Measurements from ENCODE around the gene DNAJC15.

Gene DNAJC15

DNA sequence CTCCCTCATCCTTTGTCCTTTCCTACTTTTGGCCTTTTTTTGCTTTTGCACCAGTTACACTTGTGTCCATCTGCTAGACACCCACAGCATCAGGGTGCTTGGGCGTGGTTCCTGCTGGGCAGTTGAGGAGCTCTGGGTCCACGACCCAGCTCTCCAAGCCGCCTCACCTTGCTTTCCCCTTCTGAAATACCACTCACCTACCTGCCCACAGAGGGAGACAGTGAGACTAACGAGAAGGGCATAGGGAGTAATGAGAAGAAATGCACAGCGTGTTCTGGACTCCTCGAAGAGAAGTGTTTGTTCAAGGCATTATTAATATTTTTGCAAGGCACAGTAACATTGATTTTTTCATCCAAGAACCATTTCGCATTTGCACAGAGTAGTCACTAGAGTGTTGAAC is 92.9 kb downstream of the DNAJC15 start:
- Histone ChIP-seq H3K36me3 (ENCODE audit: insufficient read depth, low read length) (no peaks in the 10 kb centered on the region), H3K4me1 (ENCODE audit: insufficient read depth, low read length) (peaks cover 14% of the 10 kb centered on the region), H3K4me3 (ENCODE audit: low read depth in 1 of 2, low read length in 2 of 2) (no peak overlapping the region), H3K9me3 (ENCODE audit: low read length) (no peaks in the 10 kb centered on the region), H3K9ac (ENCODE audit: low read length) (no peak overlapping the region), H3K27me3 (ENCODE audit: control insufficient read depth in 1 of 2, insufficient read depth in 2 of 2, low read length in 2 of 2) (no peaks in the 10 kb centered on the region), H3K27ac (ENCODE audit: low read depth, low read length) (no peak overlapping the region)

DNA sequence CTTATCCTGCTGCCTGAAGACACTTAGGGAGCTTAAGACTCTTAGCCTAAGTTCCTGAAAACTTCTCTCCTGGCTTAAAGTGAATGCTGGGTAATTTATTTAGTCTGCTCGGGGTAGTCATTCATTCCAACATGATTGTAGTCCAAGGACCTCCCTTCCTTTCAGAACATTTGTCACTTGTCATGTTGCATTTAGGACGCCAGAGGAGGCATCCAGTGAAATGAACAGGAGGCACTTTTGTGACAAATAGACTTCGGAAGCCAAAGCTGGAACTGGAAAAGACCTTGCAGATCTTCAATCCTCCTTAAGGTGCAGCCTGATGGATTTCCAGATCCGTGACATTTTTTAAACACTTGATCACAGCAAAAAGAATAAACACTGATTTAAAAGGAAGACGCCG is 95.1 kb downstream of the DNAJC15 start:
- Histone ChIP-seq H3K27me3 (ENCODE audit: control insufficient read depth in 1 of 2, insufficient read depth in 2 of 2, low read length in 2 of 2) (no peaks in the 10 kb centered on the region), H3K9ac (ENCODE audit: low read length) (no peak overlapping the region), H3K4me3 (ENCODE audit: low read depth in 1 of 2, low read length in 2 of 2) (no peak overlapping the region), H3K4me1 (ENCODE audit: insufficient read depth, low read length) (peaks cover 8% of the 10 kb centered on the region), H3K27ac (ENCODE audit: low read depth, low read length) (no peak overlapping the region), H3K9me3 (ENCODE audit: low read length) (no peaks in the 10 kb centered on the region), H3K36me3 (ENCODE audit: insufficient read depth, low read length) (no peaks in the 10 kb centered on the region)

DNA sequence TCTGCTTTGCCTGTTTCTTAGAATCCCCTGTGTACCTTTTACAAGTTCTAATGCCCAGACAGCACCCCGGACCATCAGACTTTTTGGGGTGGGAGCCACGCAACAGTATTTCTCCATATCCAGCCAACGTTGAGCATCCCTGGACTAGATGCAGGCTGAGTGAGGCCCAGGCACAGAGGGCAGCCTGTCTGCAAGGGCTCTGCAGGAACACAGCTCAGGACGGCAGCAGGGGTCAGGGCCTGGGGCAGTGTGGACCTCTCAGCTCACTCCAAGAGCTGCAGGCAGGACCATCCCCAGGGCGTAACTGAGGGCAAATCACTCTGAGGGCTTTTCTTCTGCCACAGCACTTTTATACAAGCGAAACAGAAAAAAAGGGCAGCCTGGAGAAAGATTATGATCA is 95.8 kb downstream of the DNAJC15 start:
- H3K4me3 ChIP-seq (ENCODE audit: low read depth in 1 of 2, low read length in 2 of 2) = no peak overlapping the region
- no peak overlapping the region for H3K9ac ChIP-seq (ENCODE audit: low read length)
- H3K4me1 ChIP-seq (ENCODE audit: insufficient read depth, low read length) = peaks cover 1% of the 10 kb centered on the region
- no peak overlapping the region for H3K27ac ChIP-seq (ENCODE audit: low read depth, low read length)
- H3K27me3 ChIP-seq (ENCODE audit: control insufficient read depth in 1 of 2, insufficient read depth in 2 of 2, low read length in 2 of 2) = no peaks in the 10 kb centered on the region
- H3K36me3 ChIP-seq (ENCODE audit: insufficient read depth, low read length) = no peaks in the 10 kb centered on the region
- H3K9me3 ChIP-seq (ENCODE audit: low read length) = no peaks in the 10 kb centered on the region

DNA sequence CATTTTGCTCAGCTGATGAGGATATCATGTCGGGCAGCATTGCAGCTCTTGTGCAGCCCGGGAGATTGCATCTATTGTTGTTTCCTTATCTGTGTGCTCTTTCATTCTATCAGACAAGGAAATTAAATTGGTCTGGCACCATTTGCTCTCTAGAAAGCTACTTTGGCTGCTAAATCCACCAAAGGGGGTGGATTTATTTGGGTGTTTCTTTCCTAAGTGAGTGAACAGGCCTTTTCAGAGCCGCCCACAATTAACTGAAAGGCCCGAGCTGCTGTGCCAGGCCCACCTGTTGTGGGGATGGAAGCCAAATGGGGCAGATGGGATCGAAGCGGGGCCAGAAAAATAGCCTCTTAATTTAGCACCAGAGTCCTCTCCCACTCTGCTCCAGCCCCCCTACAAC is 99.4 kb downstream of the DNAJC15 start:
- peaks cover 1% of the 10 kb centered on the region for H3K4me1 ChIP-seq (ENCODE audit: insufficient read depth, low read length)
- H3K9ac ChIP-seq (ENCODE audit: low read length) = no peak overlapping the region

DNA sequence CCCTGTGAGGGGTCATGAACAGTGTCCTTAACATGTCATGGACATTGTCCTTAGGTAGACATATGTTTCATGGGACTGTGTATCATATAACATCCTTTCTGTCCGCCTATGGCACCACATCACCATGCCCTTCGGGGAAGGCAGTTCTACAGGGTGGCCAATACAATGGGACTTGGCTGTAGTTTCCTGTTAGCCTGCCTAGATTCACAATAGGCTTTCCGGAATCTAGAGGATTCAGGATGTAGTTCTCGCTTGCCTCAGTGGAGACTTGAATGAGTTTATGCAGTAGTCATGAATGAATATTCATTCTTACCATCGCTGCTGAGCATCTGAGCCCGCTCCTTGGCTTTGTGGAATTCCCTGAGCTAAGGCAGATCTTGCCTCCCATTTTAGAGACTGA is 100.5 kb downstream of the DNAJC15 start:
- H3K27ac ChIP-seq (ENCODE audit: low read depth, low read length) = no peak overlapping the region
- H3K9me3 ChIP-seq (ENCODE audit: low read length) = no peaks in the 10 kb centered on the region
- H3K27me3 ChIP-seq (ENCODE audit: control insufficient read depth in 1 of 2, insufficient read depth in 2 of 2, low read length in 2 of 2) = no peaks in the 10 kb centered on the region
- peaks cover 12% of the 10 kb centered on the region for H3K4me1 ChIP-seq (ENCODE audit: insufficient read depth, low read length)
- no peak overlapping the region for H3K4me3 ChIP-seq (ENCODE audit: low read depth in 1 of 2, low read length in 2 of 2)
- H3K36me3 ChIP-seq (ENCODE audit: insufficient read depth, low read length) = no peaks in the 10 kb centered on the region
- H3K9ac ChIP-seq (ENCODE audit: low read length) = no peak overlapping the region

More for the DNA sequence above, 99.4 kb downstream of the DNAJC15 start:
- H3K4me3 ChIP-seq (ENCODE audit: low read depth in 1 of 2, low read length in 2 of 2) = no peak overlapping the region
- no peak overlapping the region for H3K27ac ChIP-seq (ENCODE audit: low read depth, low read length)
- H3K27me3 ChIP-seq (ENCODE audit: control insufficient read depth in 1 of 2, insufficient read depth in 2 of 2, low read length in 2 of 2) = no peaks in the 10 kb centered on the region
- no peaks in the 10 kb centered on the region for H3K9me3 ChIP-seq (ENCODE audit: low read length)
- no peaks in the 10 kb centered on the region for H3K36me3 ChIP-seq (ENCODE audit: insufficient read depth, low read length)

DNA sequence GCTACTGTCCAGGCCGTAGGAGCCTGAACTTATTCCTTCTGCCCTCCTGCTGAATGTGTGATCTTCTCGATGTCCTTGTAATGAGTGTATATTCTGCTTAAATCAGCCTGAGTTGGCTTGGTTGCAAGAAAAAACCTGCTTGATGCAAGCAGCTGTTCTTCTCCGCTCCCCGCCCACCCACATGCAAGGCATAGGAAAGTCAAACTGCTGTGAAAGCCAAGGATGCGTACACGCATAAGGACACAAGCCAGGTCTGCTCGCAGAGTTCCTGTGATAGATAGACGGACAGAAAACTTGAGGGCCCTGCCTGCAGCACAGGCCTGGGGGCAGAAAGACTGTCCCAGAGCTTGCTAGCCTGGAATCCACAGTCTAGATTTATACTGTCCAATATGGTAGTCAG is 101.1 kb downstream of the DNAJC15 start:
- H3K4me1 ChIP-seq (ENCODE audit: insufficient read depth, low read length) = peaks cover 18% of the 10 kb centered on the region
- H3K9me3 ChIP-seq (ENCODE audit: low read length) = no peaks in the 10 kb centered on the region
- H3K27me3 ChIP-seq (ENCODE audit: control insufficient read depth in 1 of 2, insufficient read depth in 2 of 2, low read length in 2 of 2) = no peaks in the 10 kb centered on the region
- no peaks in the 10 kb centered on the region for H3K36me3 ChIP-seq (ENCODE audit: insufficient read depth, low read length)
- no peak overlapping the region for H3K27ac ChIP-seq (ENCODE audit: low read depth, low read length)
- no peak overlapping the region for H3K4me3 ChIP-seq (ENCODE audit: low read depth in 1 of 2, low read length in 2 of 2)
- no peak overlapping the region for H3K9ac ChIP-seq (ENCODE audit: low read length)

DNA sequence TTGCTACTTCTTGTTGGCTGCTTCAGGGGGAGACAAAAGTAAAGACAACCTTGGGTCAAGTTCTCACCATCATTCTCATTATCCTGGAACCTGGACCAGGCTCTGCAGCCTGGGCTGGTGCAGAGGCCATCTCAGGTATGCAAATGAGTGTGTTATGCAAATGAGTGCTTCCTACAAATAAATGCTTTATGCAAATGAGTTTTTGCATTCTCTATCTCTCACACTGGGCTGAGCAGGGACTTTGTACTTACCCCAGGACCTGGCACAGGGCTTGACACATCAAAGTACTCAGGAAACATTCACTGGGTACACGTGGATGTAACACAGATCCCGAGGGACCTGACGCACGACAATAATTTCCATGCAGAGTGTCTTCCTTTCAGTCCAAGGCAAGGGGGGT is 103.0 kb downstream of the DNAJC15 start:
- H3K4me3 ChIP-seq (ENCODE audit: low read depth in 1 of 2, low read length in 2 of 2) = no peak overlapping the region
- no peak overlapping the region for H3K27ac ChIP-seq (ENCODE audit: low read depth, low read length)
- H3K36me3 ChIP-seq (ENCODE audit: insufficient read depth, low read length) = no peaks in the 10 kb centered on the region
- no peak overlapping the region for H3K9ac ChIP-seq (ENCODE audit: low read length)
- H3K27me3 ChIP-seq (ENCODE audit: control insufficient read depth in 1 of 2, insufficient read depth in 2 of 2, low read length in 2 of 2) = no peaks in the 10 kb centered on the region
- no peaks in the 10 kb centered on the region for H3K9me3 ChIP-seq (ENCODE audit: low read length)
- peaks cover 37% of the 10 kb centered on the region for H3K4me1 ChIP-seq (ENCODE audit: insufficient read depth, low read length)

DNA sequence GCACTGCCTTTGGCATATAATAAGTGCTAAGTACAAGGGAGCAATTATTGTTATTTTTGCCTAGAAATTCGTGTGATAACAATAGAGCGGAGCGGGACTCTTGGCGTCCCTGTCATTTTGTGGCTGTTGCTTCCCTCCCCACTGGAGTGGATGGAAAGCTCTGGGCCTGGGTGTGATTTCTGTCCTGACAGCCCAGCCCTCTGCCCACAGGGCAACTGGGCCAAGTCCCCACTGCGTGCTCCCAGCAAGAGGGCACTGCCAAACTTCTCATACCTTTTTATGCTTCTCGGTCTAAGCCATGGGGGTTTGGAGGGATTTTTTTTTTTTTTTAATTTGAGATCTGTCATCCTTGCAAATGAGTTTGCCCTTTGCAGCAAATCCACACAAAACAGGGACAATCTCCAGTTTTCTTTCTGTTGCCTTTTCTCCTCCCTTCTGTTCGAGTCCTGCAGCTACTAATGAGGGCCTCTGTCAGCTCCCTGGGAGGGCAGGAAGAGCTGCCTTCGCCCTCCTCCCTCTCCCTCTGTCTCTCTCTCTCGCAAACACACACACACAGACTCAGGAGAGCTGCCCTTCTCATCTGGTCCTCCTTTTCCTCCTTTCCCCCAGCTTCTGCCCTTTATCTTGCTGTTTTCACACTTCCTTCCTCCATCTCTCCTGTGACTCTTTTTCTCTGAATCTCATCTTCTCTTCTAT is 103.9 kb downstream of the DNAJC15 start:
- no peak overlapping the region for H3K4me3 ChIP-seq (ENCODE audit: low read depth in 1 of 2, low read length in 2 of 2)

DNA sequence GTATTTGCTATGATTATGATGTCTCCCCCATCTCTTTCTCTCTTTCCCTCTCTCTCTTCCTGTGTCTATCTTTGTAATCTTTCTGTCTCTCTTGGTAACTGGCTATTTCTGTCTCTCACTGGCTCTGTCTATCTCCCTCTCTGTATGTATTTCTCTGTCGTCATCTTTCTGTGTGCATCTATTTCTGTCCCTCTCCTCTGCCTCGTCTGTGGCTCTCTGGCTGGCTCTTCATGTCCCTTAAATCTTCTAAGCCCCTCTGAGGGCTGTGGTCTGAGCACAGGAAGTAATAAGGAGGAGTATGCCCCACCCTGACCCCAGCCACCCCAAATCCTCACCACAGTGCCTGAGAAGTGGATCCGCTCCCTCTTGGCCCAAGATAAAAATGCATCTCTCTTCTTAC is 104.4 kb downstream of the DNAJC15 start:
- H3K27ac ChIP-seq (ENCODE audit: low read depth, low read length) = peak overlapping the region; percentile 64
- no peaks in the 10 kb centered on the region for H3K9me3 ChIP-seq (ENCODE audit: low read length)
- H3K9ac ChIP-seq (ENCODE audit: low read length) = peak overlapping the region; percentile 10
- no peaks in the 10 kb centered on the region for H3K36me3 ChIP-seq (ENCODE audit: insufficient read depth, low read length)
- peak overlapping the region in 1 of 2 donors; percentile 44 for H3K4me3 ChIP-seq (ENCODE audit: low read depth in 1 of 2, low read length in 2 of 2)
- no peaks in the 10 kb centered on the region for H3K27me3 ChIP-seq (ENCODE audit: control insufficient read depth in 1 of 2, insufficient read depth in 2 of 2, low read length in 2 of 2)
- H3K4me1 ChIP-seq (ENCODE audit: insufficient read depth, low read length) = peaks cover 37% of the 10 kb centered on the region

More for the DNA sequence above, 103.9 kb downstream of the DNAJC15 start:
- H3K27me3 ChIP-seq (ENCODE audit: control insufficient read depth in 1 of 2, insufficient read depth in 2 of 2, low read length in 2 of 2) = no peaks in the 10 kb centered on the region
- H3K4me1 ChIP-seq (ENCODE audit: insufficient read depth, low read length) = peaks cover 37% of the 10 kb centered on the region
- no peaks in the 10 kb centered on the region for H3K9me3 ChIP-seq (ENCODE audit: low read length)
- peak overlapping the region; percentile 64 for H3K27ac ChIP-seq (ENCODE audit: low read depth, low read length)
- peak overlapping the region; percentile 10 for H3K9ac ChIP-seq (ENCODE audit: low read length)
- H3K36me3 ChIP-seq (ENCODE audit: insufficient read depth, low read length) = no peaks in the 10 kb centered on the region

DNA sequence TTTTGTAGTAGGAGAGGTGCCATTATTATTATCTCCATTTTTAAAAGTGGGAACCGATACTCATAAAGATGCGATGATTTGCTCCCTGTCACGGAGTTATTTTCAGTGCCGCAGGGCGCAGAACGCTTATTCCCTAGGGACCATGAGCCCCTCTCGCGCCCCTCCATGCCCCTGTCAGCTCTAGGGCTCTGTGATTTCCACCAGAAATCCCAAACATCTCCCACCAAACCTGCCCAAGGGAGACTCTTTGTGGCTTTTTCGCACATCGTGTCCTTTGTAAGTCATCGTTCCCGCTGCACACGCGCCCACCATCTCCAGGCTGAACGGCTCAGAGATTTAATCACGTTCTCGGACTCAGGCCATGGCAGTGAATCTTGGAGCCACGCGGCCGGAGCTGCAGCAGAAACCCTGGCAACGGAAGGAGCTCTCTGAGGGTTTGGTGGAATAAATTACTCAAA is 105.1 kb downstream of the DNAJC15 start:
- Histone ChIP-seq H3K4me3 (ENCODE audit: low read depth in 1 of 2, low read length in 2 of 2) (peak overlapping the region in 1 of 2 donors; percentile 44), H3K27me3 (ENCODE audit: control insufficient read depth in 1 of 2, insufficient read depth in 2 of 2, low read length in 2 of 2) (no peaks in the 10 kb centered on the region), H3K4me1 (ENCODE audit: insufficient read depth, low read length) (peaks cover 37% of the 10 kb centered on the region), H3K36me3 (ENCODE audit: insufficient read depth, low read length) (no peaks in the 10 kb centered on the region), H3K27ac (ENCODE audit: low read depth, low read length) (peak overlapping the region; percentile 64), H3K9ac (ENCODE audit: low read length) (peak overlapping the region; percentile 10), H3K9me3 (ENCODE audit: low read length) (no peaks in the 10 kb centered on the region)

DNA sequence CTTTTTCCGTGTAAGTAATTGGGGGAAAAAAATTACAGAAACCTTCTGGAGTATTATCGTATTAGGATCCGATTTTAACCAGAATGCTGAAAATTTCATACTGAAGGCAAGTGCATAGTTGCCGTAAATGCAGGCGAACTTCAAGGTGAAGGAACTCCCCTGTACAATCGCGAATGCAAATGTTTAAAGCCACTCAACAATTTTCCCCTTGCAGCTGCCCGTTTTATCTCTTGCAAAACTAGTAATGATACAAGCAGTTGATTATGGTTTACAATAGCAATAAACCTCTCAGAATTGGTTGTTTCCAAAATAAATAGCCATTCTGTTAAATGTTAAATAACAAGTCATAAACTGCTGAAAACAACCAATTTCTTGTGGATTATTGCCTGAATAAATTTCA is 105.7 kb downstream of the DNAJC15 start:
- no peak overlapping the region for H3K27ac ChIP-seq (ENCODE audit: low read depth, low read length)
- H3K36me3 ChIP-seq (ENCODE audit: insufficient read depth, low read length) = no peaks in the 10 kb centered on the region
- no peak overlapping the region for H3K9ac ChIP-seq (ENCODE audit: low read length)
- no peaks in the 10 kb centered on the region for H3K27me3 ChIP-seq (ENCODE audit: control insufficient read depth in 1 of 2, insufficient read depth in 2 of 2, low read length in 2 of 2)
- H3K4me1 ChIP-seq (ENCODE audit: insufficient read depth, low read length) = peaks cover 37% of the 10 kb centered on the region
- H3K9me3 ChIP-seq (ENCODE audit: low read length) = no peaks in the 10 kb centered on the region
- peak overlapping the region in 1 of 2 donors; percentile 44 for H3K4me3 ChIP-seq (ENCODE audit: low read depth in 1 of 2, low read length in 2 of 2)

DNA sequence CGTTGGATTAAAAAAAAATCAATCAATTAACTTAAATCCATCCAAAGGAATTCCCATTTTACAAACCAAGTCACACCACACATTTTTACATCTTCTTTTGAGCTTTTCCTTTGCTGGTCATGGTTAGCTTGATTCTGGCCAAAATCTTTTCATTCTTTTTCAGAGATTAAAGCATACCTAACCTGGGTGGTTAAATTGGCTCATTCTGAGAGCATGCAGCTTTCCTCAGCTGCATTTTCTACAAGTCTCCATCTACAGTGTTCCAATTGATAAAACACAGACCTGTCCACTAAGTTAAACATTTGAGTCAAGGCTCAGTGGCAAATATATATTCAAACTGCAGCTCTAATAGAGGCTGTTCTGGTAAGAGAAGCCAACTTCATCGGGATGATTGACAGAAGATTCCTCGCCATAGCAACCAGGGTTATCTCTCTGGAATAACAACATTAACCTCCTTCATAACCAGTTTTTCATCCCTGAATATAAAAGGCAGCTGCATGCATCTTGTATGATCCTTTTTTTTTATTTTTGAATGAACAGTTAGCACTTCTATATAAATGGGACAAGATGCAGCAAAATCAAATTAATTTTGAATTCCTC is 106.2 kb downstream of the DNAJC15 start:
- Histone ChIP-seq H3K27me3 (ENCODE audit: control insufficient read depth in 1 of 2, insufficient read depth in 2 of 2, low read length in 2 of 2) (no peaks in the 10 kb centered on the region), H3K4me3 (ENCODE audit: low read depth in 1 of 2, low read length in 2 of 2) (peak overlapping the region in 1 of 2 donors; percentile 44), H3K36me3 (ENCODE audit: insufficient read depth, low read length) (no peaks in the 10 kb centered on the region), H3K4me1 (ENCODE audit: insufficient read depth, low read length) (peaks cover 37% of the 10 kb centered on the region), H3K27ac (ENCODE audit: low read depth, low read length) (peak overlapping the region; percentile 12), H3K9ac (ENCODE audit: low read length) (no peak overlapping the region), H3K9me3 (ENCODE audit: low read length) (no peaks in the 10 kb centered on the region)
